GM21723 (cell line): Measurements from ENCODE around the gene CTBP2.

Source experiments
- ATAC-seq: cut with Tn5 transposase; IDR thresholded peaks from one replicate; pipeline ENCODE4 v1.9.1; 2021; ENCODE audit warnings: mild to moderate bottlenecking, moderate library complexity; ENCODE audit not compliant: unreplicated experiment

Gene CTBP2

GRCh38 chr10:125111118-125111727 is 49.1 kb downstream of the CTBP2 start:
- ATAC-seq: no peak

GRCh38 chr10:125107965-125108580 is 52.3 kb downstream of the CTBP2 start:
- no peak for ATAC-seq

GRCh38 chr10:125107166-125107949 is 53.0 kb downstream of the CTBP2 start:
- ATAC-seq: no peak

DNA sequence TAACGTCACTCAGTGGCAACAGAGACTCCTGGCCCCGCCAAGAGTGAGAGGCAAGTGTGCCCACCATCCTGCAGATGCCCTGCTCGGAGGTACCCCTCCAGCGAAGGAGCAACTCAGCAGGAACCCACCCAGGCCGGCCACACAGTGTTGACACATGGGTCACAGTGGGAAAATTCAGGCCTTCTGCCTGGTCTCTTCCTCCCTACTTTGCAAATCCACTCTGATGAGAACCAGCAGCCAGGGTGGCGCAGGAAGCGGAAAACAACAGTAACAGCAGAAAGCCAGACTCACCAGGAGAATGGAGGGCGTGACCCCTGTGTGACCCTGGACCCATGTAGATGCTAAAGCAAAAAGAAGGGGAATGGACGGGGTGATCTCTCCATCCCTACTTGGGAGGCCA is 53.8 kb downstream of the CTBP2 start:
- ATAC-seq: no peak

DNA sequence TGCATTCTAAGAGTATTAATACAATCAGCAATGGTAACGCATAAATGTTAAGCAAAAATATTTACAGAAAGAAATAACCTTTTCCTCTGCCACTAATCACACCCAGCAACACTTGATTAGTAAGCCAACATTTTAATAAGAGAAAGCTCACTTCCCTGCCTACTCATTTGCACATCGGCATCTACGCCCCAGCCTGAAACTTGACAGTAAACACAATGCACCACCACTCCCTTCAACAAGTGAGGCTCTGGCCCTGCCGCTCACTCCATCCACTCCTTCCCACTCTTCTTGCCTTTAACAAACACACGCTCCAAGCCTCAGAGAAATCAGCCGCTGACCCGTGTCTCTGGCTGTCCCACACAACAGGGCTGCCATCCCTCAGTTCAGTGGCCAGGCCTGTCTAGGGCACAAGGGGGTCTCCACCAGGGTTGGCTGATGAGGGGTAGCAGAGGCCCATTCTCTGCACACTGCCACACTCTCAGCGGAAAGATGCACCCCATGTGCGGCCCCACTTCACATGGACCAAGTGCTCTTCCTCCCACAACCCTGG is 54.6 kb downstream of the CTBP2 start:
- no peak for ATAC-seq

DNA sequence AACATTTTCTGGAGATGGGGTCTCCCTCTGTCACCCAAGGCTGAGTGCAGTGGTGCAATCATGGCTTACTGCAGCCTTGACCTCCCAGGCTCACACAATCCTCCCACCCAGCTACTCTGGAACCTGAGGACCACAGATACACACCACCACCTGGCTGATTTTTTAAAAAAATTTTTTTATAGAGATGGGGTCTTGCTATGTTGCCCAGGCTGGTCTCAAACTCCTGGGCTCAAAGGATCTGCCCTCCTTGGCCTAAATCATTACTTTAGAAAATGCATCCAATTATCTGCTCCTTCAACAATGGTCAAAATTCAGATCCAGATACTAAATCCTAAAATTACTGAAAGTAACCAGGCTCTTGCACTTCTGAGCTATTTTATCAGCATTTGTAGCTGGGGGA is 55.2 kb downstream of the CTBP2 start:
- ATAC-seq: no peak

DNA sequence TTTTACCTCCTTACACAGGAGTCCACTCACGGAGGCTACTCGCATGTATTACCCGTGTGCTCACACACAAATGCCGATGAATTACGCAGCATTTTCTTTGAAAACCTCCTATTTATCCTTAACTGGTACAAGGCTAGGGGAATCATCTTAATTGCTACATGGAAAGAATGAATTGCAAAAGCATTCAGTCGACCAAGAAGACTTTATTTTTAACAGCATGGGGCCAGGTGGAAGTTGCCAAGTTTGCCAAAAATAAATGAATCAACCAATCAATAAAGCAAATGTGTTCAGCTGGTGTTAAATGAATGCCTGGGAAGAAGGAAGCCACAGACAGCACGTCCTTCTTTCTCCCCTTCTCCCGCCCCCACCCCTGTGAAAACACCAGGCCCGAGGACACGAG is 55.8 kb downstream of the CTBP2 start:
- no peak for ATAC-seq

DNA sequence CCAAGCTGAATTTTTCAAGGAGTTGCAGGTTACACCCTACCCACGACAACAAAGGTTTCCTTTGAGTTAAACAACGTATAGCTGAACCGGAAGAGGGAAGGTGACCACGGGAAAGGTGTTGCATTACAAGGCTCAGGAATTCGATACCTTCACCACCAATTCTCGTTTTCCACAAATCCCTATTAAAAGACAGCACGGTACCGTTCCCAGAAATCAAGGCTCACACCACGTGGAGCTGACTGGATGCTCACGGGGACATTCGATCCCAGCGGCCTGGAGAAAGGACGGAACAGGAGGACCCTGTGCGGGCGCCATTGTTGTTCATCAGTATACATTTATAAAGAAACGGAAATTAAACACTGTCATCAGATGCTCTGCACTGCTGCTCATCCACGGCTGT is 56.4 kb downstream of the CTBP2 start:
- no peak for ATAC-seq

DNA sequence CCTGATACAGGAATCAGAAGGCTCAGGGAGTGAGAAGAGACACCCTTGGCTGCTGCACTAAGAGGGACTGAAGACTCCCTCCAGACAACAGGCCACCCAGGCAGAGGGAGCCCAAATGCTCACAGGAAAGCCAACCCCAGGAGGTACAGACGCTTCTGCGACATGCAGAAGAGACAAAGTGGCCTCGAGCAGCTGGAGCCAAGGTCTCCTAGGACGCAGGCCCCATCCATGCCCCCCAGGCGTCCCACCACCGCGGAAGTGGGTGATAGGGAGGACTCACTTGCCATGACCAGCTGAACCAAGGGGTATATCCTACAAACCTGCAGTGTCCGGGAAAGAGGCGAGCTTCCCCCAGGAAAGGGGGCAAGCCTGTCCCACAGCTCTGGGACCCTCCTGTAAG is 56.9 kb downstream of the CTBP2 start:
- no peak for ATAC-seq

GRCh38 chr10:125102821-125103220 is 57.5 kb downstream of the CTBP2 start:
- no peak for ATAC-seq

GRCh38 chr10:125102246-125102645 is 58.1 kb downstream of the CTBP2 start:
- ATAC-seq: no peak

DNA sequence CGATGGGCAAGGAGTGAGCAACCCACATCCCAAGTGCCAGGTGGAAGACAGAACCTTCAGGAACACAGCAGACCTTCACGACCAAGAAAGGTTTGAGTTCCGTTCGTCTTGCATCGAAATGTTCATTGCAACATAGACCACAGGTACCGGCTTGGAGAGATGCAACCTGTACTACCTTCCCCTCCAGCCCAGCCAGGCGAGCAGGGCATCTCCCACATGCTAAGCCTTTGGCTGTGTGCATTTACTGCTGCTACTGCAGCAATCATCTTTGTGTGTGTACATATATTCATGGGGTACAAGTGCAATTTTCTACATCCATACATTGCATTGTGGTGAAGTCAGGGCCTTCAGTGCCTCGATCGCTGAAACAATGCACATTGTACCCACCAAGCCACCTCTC is 58.8 kb downstream of the CTBP2 start:
- ATAC-seq: no peak

DNA sequence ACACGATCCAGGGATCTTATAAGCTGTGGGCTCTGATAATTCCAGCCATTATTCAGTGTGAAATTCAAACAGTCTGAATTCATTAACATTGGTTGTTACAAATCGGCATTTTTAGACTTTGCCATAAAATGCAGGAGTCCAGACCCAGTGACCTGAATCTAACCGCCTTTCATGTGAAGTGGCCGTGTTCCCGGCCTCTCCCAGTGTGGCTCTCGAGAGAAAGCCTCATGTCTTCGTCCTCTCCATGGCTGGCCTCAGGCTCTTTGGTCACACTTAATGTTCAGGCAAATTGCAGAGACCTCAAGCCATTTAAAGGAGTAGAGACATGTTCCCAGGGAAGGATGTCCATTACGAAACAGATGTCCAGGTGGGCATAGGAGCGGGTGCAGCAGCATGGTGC is 59.3 kb downstream of the CTBP2 start:
- ATAC-seq: no peak

GRCh38 chr10:125097409-125098070 is 62.8 kb downstream of the CTBP2 start:
- ATAC-seq: no peak

GRCh38 chr10:125096975-125097374 is 63.4 kb downstream of the CTBP2 start:
- no peak for ATAC-seq

- no peak for ATAC-seq
These were observed 64.0 kb downstream of the CTBP2 start for GRCh38 chr10:125096371-125096770.

GRCh38 chr10:125095776-125096175 is 64.6 kb downstream of the CTBP2 start:
- no peak for ATAC-seq

- ATAC-seq: no peak
These were observed 65.1 kb downstream of the CTBP2 start for GRCh38 chr10:125095228-125095627.

DNA sequence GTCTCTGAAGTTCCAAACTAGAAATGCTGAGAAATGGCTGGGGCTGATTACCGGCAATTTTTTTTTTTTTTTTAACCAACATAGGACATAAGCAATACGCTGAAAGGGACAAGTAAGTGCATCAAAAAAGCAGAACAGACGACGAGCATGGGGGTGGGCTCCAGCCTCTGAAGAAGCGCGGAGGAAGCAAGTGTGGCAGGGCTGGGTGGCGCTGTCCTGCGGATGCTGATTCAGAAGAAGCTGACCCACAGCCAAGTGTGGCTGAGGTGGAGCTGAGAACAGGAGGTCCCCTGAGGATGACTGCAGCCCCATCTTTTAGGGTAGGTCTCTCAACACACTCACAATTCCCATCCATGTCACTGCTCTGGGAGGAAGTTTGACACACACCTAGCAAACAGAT is 65.6 kb downstream of the CTBP2 start:
- ATAC-seq: no peak

DNA sequence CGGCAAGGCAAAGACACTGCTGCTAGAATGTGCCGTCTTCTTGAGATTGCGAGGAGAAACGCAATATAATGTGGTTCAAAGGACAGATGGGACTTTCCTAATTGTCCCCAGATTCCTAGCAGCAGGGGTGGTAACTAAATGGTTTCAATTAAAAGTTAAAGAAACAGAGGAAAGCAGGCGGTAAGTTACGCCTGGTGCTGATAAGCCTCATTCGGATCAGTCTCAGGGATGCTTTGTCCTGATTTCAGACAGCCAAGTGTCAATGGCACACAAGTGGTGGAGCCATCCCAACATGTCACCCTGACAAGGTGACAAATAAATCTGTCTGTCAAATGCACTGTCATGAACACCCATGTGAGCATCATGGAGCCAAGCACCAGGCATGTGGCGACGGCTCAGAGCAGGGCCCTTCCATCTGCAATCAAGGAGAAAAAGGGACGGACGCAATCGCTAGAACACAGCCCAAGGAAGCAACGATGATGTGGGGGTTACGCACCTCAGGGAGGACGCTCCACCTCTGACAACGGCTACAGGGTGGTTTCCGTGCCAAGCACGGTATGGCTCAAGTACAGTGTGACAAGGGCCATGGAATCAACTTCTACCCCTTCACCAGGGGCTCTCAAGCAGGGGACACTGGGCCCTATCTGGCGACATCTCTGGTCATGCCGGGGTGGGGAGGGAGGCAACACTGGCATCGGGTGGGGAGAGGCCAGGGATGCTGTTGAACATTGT is 66.2 kb downstream of the CTBP2 start:
- ATAC-seq: no peak
